Cardiac muscle cell (in vitro differentiated cells and primary cell): Measurements from ENCODE around the gene HMX3. TPM values are rescaled to one million over a fixed set of nuclear protein-coding genes. Genes with fewer than 3 reads are reported as not detected.

Experiments used
- DNase-seq, 2 donors: peaks; one replicate each; pipeline versions ENCODE4 v3.0.0 to v3.0.0-alpha.2; 2010 to 2017; ENCODE audit warnings: low read depth in 1 of 2, low spot score in 1 of 2
- H3K27ac ChIP-seq: fragments of 200-600 bp; sonication (generic); 2 replicates; pipeline ENCODE4 v1.5.1; 2016
- H3K27me3 ChIP-seq: fragments of 200-600 bp; sonication (generic); 2 replicates; pipeline ENCODE4 v1.6.0; 2016; ENCODE audit warnings: control low read depth
- H3K36me3 ChIP-seq: fragments of 200-600 bp; sonication (generic); 2 replicates; pipeline ENCODE4 v1.5.1; 2016; ENCODE audit warnings: control low read depth
- H3K4me1 ChIP-seq: fragments of 200-600 bp; sonication (generic); 2 replicates; pipeline ENCODE4 v1.8.1; 2017; ENCODE audit warnings: low read depth, mild to moderate bottlenecking, mixed run types
- H3K4me3 ChIP-seq: fragments of 200-600 bp; sonication (generic); 2 replicates; pipeline ENCODE4 v1.5.1; 2016; ENCODE audit warnings: mild to moderate bottlenecking
- H3K9me3 ChIP-seq: fragments of 200-600 bp; sonication (generic); 2 replicates; pipeline ENCODE4 v1.5.1; 2017; ENCODE audit warnings: low read depth, mild to moderate bottlenecking, control low read depth
- polyA plus RNA-seq: library from polyadenylated mRNA; unstranded; fragments of >200 nt; fragmentation: Nextera tagmentation; extraction: Ambion mirVana; gene quantifications from 2 replicates; pipeline ENCODE4 v1.2.1, GENCODE V29; 2016
- total RNA-seq: library from RNA; depleted of rRNA; stranded (reverse); fragments of >200 nt; gene quantifications from 2 replicates; pipeline ENCODE4 v1.2.3, GENCODE V29; 2016
- TF ChIP-seq, protein P1 (sequence below): IDR thresholded peaks from 2 replicates; pipeline ENCODE4 v1.5.1; 2012; ENCODE audit warnings: low read depth, mild to moderate bottlenecking, low read length

The HMX3 gene
- total and polyA plus RNA-seq, 2 experiments from 2014 or later = not detected

- no peak overlapping the region for H3K4me3 ChIP-seq
- TF ChIP-seq, protein P1, sequence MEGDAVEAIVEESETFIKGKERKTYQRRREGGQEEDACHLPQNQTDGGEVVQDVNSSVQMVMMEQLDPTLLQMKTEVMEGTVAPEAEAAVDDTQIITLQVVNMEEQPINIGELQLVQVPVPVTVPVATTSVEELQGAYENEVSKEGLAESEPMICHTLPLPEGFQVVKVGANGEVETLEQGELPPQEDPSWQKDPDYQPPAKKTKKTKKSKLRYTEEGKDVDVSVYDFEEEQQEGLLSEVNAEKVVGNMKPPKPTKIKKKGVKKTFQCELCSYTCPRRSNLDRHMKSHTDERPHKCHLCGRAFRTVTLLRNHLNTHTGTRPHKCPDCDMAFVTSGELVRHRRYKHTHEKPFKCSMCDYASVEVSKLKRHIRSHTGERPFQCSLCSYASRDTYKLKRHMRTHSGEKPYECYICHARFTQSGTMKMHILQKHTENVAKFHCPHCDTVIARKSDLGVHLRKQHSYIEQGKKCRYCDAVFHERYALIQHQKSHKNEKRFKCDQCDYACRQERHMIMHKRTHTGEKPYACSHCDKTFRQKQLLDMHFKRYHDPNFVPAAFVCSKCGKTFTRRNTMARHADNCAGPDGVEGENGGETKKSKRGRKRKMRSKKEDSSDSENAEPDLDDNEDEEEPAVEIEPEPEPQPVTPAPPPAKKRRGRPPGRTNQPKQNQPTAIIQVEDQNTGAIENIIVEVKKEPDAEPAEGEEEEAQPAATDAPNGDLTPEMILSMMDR = no peak
- no peaks in the 10 kb centered on the region for H3K27me3 ChIP-seq
- no peaks in the 10 kb centered on the region for H3K36me3 ChIP-seq
- DNase-seq = no peak
- no peaks in the 10 kb centered on the region for H3K9me3 ChIP-seq
- no peaks in the 10 kb centered on the region for H3K4me1 ChIP-seq
- no peak overlapping the region for H3K27ac ChIP-seq
Measured at GRCh38 chr10:123180101-123181090, 44.6 kb downstream of the HMX3 start.

GRCh38 chr10:123183724-123184123, 48.0 kb downstream of the HMX3 start:
- TF ChIP-seq, protein P1 = no peak
- Histone ChIP-seq H3K9me3 (no peaks in the 10 kb centered on the region), H3K36me3 (no peaks in the 10 kb centered on the region), H3K27ac (no peak overlapping the region), H3K27me3 (no peaks in the 10 kb centered on the region), H3K4me3 (no peak overlapping the region), H3K4me1 (no peaks in the 10 kb centered on the region)
- no peak for DNase-seq

DNA sequence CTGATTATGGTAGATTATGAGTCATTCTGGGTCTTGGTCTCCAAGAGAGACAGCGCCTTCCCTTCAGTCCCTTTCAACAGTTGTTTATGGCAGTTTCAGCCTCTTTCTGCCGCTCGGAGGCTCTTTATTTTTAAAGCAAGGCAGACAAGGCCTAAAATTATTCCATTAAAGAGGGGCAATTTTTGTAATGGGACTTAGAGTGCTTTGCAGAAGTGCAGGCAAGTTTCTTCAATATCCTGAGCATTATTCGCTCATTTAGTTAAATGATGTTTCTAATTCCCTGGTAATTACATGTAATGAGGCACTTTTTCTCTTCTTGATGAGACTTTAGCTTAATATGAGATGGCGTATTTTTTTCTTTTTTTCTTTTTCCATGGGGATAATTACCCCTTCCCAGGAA, 52.0 kb downstream of the HMX3 start:
- TF ChIP-seq, protein P1 = no peak
- Histone ChIP-seq H3K9me3 (no peaks in the 10 kb centered on the region), H3K27me3 (no peaks in the 10 kb centered on the region), H3K36me3 (no peaks in the 10 kb centered on the region), H3K27ac (no peak overlapping the region), H3K4me1 (no peaks in the 10 kb centered on the region), H3K4me3 (no peak overlapping the region)
- DNase-seq = no peak

Other genes starting within 250 kb of the HMX3 start
- not detected in 2 replicates for gene FAM24A, start 225.4 kb upstream of the HMX3 start, total RNA-seq
- not detected in 2 replicates for gene FAM24A, start 225.4 kb upstream of the HMX3 start, polyA plus RNA-seq
- 5.8 and 7.6 TPM in 2 replicates for gene C10orf88, start 181.7 kb upstream of the HMX3 start, total RNA-seq
- gene C10orf88, start 181.7 kb upstream of the HMX3 start, polyA plus RNA-seq = 11.4 and 17.4 TPM in 2 replicates
- 6.9 and 7.5 TPM in 2 replicates for gene PSTK, start 155.6 kb upstream of the HMX3 start, total RNA-seq
- 12.9 and 13.5 TPM in 2 replicates for gene PSTK, start 155.6 kb upstream of the HMX3 start, polyA plus RNA-seq
- 2.9 and 6.0 TPM in 2 replicates for gene IKZF5, start 127.2 kb upstream of the HMX3 start, total RNA-seq
- 7.9 and 10.1 TPM in 2 replicates for gene IKZF5, start 127.2 kb upstream of the HMX3 start, polyA plus RNA-seq
- gene ACADSB, start 127.0 kb upstream of the HMX3 start, total RNA-seq = 14.3 and 14.7 TPM in 2 replicates
- gene ACADSB, start 127.0 kb upstream of the HMX3 start, polyA plus RNA-seq = 16.0 and 22.0 TPM in 2 replicates
- not detected in 2 replicates for gene HMX2, start 12.2 kb downstream of the HMX3 start, total RNA-seq
- gene HMX2, start 12.2 kb downstream of the HMX3 start, polyA plus RNA-seq = not detected in 2 replicates
- gene BUB3, start 18.4 kb downstream of the HMX3 start, total RNA-seq = 81.5 and 147 TPM in 2 replicates
- gene BUB3, start 18.4 kb downstream of the HMX3 start, polyA plus RNA-seq = 88.8 and 144 TPM in 2 replicates